Placental epithelial cell (primary cell): Measurements from ENCODE around the gene CRISP3. TPM values are rescaled to one million over a fixed set of nuclear protein-coding genes. Genes with fewer than 3 reads are reported as not detected.

ENCODE experiments used
- total RNA-seq: library from RNA; depleted of rRNA; stranded (reverse); fragments of >200 nt; gene quantifications from 2 replicates; pipeline ENCODE4 v1.2.3, GENCODE V29; 2012

Gene CRISP3
- not detected in 2 replicates for total RNA-seq

DNA sequence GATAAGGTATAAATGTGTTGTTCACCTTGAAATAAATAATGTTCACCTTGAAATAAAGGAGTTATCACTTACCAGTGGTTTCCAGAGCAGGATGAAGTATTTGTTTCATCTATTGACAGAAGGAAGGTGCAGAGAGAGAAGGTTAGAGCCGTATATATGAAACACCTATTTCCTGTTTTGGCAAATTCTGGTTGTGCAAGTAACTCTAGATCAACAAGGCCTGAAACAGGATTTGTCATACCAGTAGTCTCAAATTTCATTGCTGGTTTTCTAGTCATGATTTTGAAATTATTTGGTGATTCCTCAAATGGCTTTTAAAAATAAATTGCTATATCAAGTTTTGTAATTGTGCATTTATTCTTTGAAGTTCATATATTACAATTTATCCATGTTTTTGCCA lies at the start of gene CRISP3:
Gene CRISP3, minus strand, starts transcription at position 130 of the 400 bp plus-strand sequence. Its CDS starts 21 bp downstream, at position 109.

DNA sequence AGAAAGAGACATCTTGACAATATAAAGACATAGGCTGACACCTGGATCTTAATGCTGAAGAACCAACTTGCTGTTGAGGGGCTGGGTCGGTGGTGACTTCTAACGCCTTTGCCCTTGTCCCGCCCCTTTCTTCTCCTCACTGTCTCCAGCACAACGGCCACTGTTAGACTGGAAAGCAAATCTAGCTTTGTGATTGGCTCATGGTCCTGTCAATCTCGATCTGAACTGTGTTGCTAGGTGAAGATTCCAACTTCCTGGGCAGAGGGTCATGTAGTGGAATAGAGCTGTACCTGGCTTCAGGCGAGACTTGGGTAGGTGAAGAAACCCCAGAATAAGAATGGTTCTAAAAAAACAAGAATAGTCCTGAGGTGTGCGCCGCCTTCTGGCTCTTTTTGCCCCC lies 43.0 kb upstream of the CRISP3 start, which contains the start of gene PGK2:
Gene PGK2, minus strand, starts transcription at position 110 of the 400 bp plus-strand sequence. Its CDS starts 98 bp downstream, at position 12.

GRCh38 chr6:49713346-49713745 lies 30.8 kb downstream of the CRISP3 start, which contains the start of gene CRISP2:
Gene CRISP2 (minus strand): TSS chr6:49713543. CDS start chr6:49709196, 4,347 bp downstream.

Other genes with a start within 250 kb of the CRISP3 start
- gene GLYATL3, start 244.5 kb downstream of the CRISP3 start, total RNA-seq: not detected in 2 replicates
- gene C6orf141, start 193.7 kb downstream of the CRISP3 start, total RNA-seq: not detected in 2 replicates
- not detected in 2 replicates for gene RHAG, start 107.5 kb downstream of the CRISP3 start, total RNA-seq
- not detected in 2 replicates for gene CRISP2, start 30.8 kb downstream of the CRISP3 start, total RNA-seq
- gene PGK2, start 42.9 kb upstream of the CRISP3 start, total RNA-seq: not detected in 2 replicates
- not detected in 2 replicates for gene CRISP1, start 122.1 kb upstream of the CRISP3 start, total RNA-seq
- gene DEFB114, start 219.8 kb upstream of the CRISP3 start, total RNA-seq: not detected in 2 replicates
- not detected in 2 replicates for gene DEFB113, start 225.2 kb upstream of the CRISP3 start, total RNA-seq